Measurements from ENCODE around the gene PTTG1.

PTTG1 gene

GRCh38 chr5:160475864-160476438 lies 54.3 kb downstream of the PTTG1 start:
- no peak for DNase-seq

GRCh38 chr5:160477266-160477970 lies 55.8 kb downstream of the PTTG1 start:
- DNase-seq = no peak

- DNase-seq = no peak
Measured at GRCh38 chr5:160478163-160478562, 56.5 kb downstream of the PTTG1 start.
